Tibial nerve (tissue), 4 donors: ENCODE results near the gene PHF21B. TPM values are rescaled to one million over a fixed set of nuclear protein-coding genes. Genes with fewer than 3 reads are reported as not detected.

Experiments
- DNase-seq, 2 donors: peaks; one replicate each; pipeline ENCODE4 v3.0.0-alpha.2; 2019; ENCODE audit warnings: low spot score in 2 of 2
- H3K27ac ChIP-seq, 4 donors: fragments of 200-600 bp; sonication (generic) in 3 of 4; one replicate each; pipeline ENCODE4 v1.5.1; 2017 to 2019; ENCODE audit warnings: mild to moderate bottlenecking in 1 of 4
- H3K27me3 ChIP-seq, 2 donors: fragments of 200-600 bp; sonication (generic) in 1 of 2; one replicate each; pipeline versions ENCODE4 v1.5.1 to v1.6.0; 2017 to 2019
- H3K36me3 ChIP-seq, 3 donors: fragments of 200-600 bp; sonication (generic); one replicate each; pipeline ENCODE4 v1.5.1; 2018 to 2019
- H3K4me1 ChIP-seq, 4 donors: fragments of 200-600 bp; sonication (generic) in 3 of 4; one replicate each; pipeline ENCODE4 v1.5.1; 2017 to 2019
- H3K4me3 ChIP-seq, 4 donors: fragments of 200-600 bp; sonication (generic) in 3 of 4; one replicate each; pipeline ENCODE4 v1.5.1; 2017 to 2019; ENCODE audit warnings: mild to moderate bottlenecking in 1 of 4, moderate library complexity in 1 of 4
- H3K9me3 ChIP-seq, 4 donors: fragments of 200-600 bp; sonication (generic) in 3 of 4; one replicate each; pipeline ENCODE4 v1.5.1; 2017 to 2019
- CTCF ChIP-seq, 5 experiments: fragments of 200-600 bp in 3 of 5; fragments of 450-650 bp in 2 of 5; sonication (generic) in 3 of 5; IDR thresholded peaks; one replicate each; pipeline ENCODE4 v1.5.1; 2016 to 2019; ENCODE audit warnings: antibody characterized with exemption in 5 of 5, mild to moderate bottlenecking in 3 of 5, moderate library complexity in 2 of 5
- EP300 ChIP-seq, 2 donors: sonication (generic); formaldehyde crosslinking; IDR thresholded peaks; one replicate each; pipeline ENCODE4 v1.6.1; 2017; ENCODE audit warnings: antibody characterized with exemption in 2 of 2, mild to moderate bottlenecking in 1 of 2
- POLR2A ChIP-seq, 2 donors: fragments of 450-650 bp; IDR thresholded peaks; one replicate each; pipeline ENCODE4 v1.6.1; 2017; ENCODE audit warnings: antibody characterized with exemption in 2 of 2, mild to moderate bottlenecking in 2 of 2, moderate library complexity in 2 of 2
- WGBS, 2 donors: methylation state at CpG; one replicate each; pipeline ENCODE4 v1.1.5; 2018; 5-methylcytosine and 5-hydroxymethylcytosine counted together
- total RNA-seq, 4 donors: library from RNA; depleted of rRNA; stranded (reverse); fragments of >200 nt; gene quantifications; one replicate each; pipeline ENCODE4 v1.1.0, GENCODE V29; 2016

Gene PHF21B
- total RNA-seq, 4 donors from 2014 or later = 0.39 to 4.2 (median 0.90) TPM; not detected in 1

DNA sequence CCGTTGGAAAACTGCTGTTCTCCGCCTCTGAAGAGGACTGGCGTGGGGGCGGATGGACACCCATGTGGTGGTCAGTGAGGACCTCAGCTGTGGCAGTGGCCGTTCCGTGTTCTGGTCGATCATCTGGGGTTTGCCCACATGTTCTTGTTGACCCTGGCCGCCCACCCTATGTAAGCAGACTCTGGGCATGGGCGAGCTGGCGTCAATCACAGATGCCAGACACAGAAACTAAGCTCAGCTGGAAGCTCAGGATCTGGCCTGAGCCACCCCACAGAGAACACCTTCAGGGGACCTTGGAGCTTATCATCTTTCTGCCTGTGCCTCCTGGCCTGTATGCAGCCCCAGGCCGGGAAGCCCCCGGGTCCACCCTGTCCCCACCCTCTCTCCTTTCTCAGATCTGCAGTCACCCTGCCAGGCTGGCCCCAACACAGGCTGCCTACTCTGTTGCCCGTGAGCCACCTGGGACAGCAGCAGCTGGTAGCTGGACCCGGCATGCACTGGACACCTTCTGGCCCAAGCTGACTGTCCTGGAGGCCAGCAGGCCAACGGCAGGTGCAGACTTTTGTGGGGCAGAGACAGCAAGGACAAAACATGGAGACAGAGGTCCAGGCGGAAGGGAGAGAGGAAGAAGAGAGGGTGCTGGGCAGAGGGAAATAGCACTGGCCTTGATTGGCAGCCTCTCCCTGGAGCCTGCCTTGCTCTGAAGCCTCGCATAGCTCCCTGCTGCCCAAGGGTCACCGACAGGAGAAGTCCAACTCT lies 91.5 kb downstream of the PHF21B start:
- TF ChIP-seq POLR2A (IDR thresholded peaks at IDR 0.05) (no peak), CTCF (IDR thresholded peaks at IDR 0.05) (no peak), EP300 (IDR thresholded peaks at IDR 0.05) (no peak)
- Histone ChIP-seq H3K36me3 (peaks cover 0 to 13% (median 0%) of the 10 kb centered on the region in 3 donors), H3K9me3 (peaks cover 0 to 10% (median 0%) of the 10 kb centered on the region in 4 donors), H3K27ac (no peak overlapping the region), H3K27me3 (no peaks in the 10 kb centered on the region), H3K4me1 (no peaks in the 10 kb centered on the region), H3K4me3 (no peak overlapping the region)
- no peak for DNase-seq
- WGBS, 2 donors = 81 to 85% methylated on average over 16 to 18 of the region's 18 CpGs

DNA sequence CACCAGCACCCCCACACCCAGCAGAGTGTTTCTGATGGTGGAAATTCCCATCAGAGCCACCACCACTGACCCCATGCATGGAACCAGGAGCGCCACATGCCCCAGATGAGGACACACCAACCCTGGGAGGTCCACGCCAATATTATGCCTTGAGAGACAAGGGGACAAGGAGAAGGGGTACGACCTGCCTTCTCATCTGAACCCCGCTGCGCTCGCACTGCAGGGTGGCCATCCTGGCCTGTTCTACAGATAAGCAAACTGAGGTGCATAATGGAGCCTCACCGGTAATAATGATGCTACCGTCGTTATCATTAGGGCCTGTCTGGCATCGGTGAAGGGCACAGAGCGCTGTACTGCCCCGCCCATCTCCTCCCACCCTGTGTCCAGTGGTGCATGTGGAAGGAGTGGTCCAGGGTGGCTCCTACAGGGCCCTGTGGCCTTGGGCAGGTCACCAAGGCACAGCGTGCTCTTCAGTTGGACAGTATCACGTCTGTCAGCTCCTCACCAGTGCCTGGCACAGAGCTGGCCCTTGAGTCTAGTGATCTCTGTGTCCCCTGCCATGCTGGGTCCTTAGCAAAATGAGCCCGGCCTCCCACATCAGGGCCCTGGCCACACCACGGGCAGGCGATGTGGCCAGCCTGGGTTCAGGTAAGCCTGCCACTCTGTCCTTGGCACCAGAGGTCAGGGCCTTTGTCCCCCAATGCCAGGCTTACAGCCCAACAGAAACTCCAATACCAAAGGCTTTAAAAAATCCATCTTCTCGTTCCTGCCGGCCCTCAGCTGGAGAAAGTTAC lies 92.2 kb downstream of the PHF21B start:
- peaks cover 0 to 10% (median 0%) of the 10 kb centered on the region in 4 donors for H3K9me3 ChIP-seq
- peaks cover 0 to 19% (median 0%) of the 10 kb centered on the region in 3 donors for H3K36me3 ChIP-seq
- DNase-seq = no peak
- H3K27ac ChIP-seq = no peak overlapping the region
- no peak overlapping the region for H3K4me3 ChIP-seq
- 87 to 95% methylated on average over 15 to 18 of the region's 19 CpGs for WGBS, 2 donors
- H3K4me1 ChIP-seq = no peaks in the 10 kb centered on the region
- H3K27me3 ChIP-seq = no peaks in the 10 kb centered on the region
- TF ChIP-seq EP300 (IDR thresholded peaks at IDR 0.05) (no peak), CTCF (IDR thresholded peaks at IDR 0.05) (no peak), POLR2A (IDR thresholded peaks at IDR 0.05) (no peak)

GRCh38 chr22:44916281-44917231 lies 93.2 kb downstream of the PHF21B start:
- Histone ChIP-seq H3K27me3 (no peaks in the 10 kb centered on the region), H3K4me3 (no peak overlapping the region), H3K9me3 (peaks cover 0 to 12% (median 0%) of the 10 kb centered on the region in 4 donors), H3K36me3 (peaks cover 0 to 28% (median 0%) of the 10 kb centered on the region in 3 donors), H3K4me1 (no peaks in the 10 kb centered on the region), H3K27ac (no peak overlapping the region)
- TF ChIP-seq POLR2A (IDR thresholded peaks at IDR 0.05) (no peak), EP300 (IDR thresholded peaks at IDR 0.05) (no peak), CTCF (IDR thresholded peaks at IDR 0.05) (no peak)
- DNase-seq = no peak
- 86 to 87% methylated on average over 37 to 46 of the region's 46 CpGs for WGBS, 2 donors

- no peak overlapping the region for H3K27ac ChIP-seq
- H3K4me3 ChIP-seq = no peak overlapping the region
- no peak for DNase-seq
- peaks cover 0 to 14% (median 0%) of the 10 kb centered on the region in 4 donors for H3K9me3 ChIP-seq
- no peaks in the 10 kb centered on the region for H3K27me3 ChIP-seq
- WGBS, 2 donors = 74 to 78% methylated on average over 10 of the region's 10 CpGs
- TF ChIP-seq POLR2A (IDR thresholded peaks at IDR 0.05) (no peak), CTCF (IDR thresholded peaks at IDR 0.05) (no peak), EP300 (IDR thresholded peaks at IDR 0.05) (no peak)
- peaks cover 0 to 40% (median 0%) of the 10 kb centered on the region in 3 donors for H3K36me3 ChIP-seq
- H3K4me1 ChIP-seq = no peaks in the 10 kb centered on the region
Observed at GRCh38 chr22:44915441-44915840, 94.4 kb downstream of the PHF21B start.
